HFFc6 (cell line): ENCODE results near the gene TLR6. TPM values are rescaled to one million over a fixed set of nuclear protein-coding genes. Genes with fewer than 3 reads are reported as not detected.

ENCODE experiments used
- DNase-seq: peaks from one replicate; pipeline ENCODE4 v3.0.0-alpha.2; 2018
- H3K27ac Mint-ChIP-seq: 2 replicates; pipeline ENCODE4 v1.8.0; 2020; ENCODE audit warnings: mild to moderate bottlenecking, mixed read lengths
- H3K27me3 Mint-ChIP-seq: 2 replicates; pipeline ENCODE4 v1.8.0; 2021; ENCODE audit warnings: mild to moderate bottlenecking, moderate library complexity, mixed read lengths; ENCODE audit not compliant: insufficient read depth
- H3K36me3 Mint-ChIP-seq: 2 replicates; pipeline ENCODE4 v1.8.0; 2021; ENCODE audit warnings: low read depth, mixed read lengths
- H3K4me1 Mint-ChIP-seq: 2 replicates; pipeline ENCODE4 v1.8.0; 2020; ENCODE audit warnings: low read depth, mixed read lengths
- H3K4me3 Mint-ChIP-seq: 2 replicates; pipeline ENCODE4 v1.8.0; 2020; ENCODE audit warnings: mild to moderate bottlenecking, moderate library complexity, mixed read lengths
- H3K9me3 Mint-ChIP-seq: 2 replicates; pipeline ENCODE4 v1.8.0; 2020; ENCODE audit warnings: mild to moderate bottlenecking, mixed read lengths
- CTCF ChIP-seq: fragments of 200-600 bp; sonication (generic); IDR thresholded peaks from 2 replicates; pipeline ENCODE4 v1.5.0; 2021; ENCODE audit warnings: antibody characterized with exemption, mild to moderate bottlenecking
- total RNA-seq, 6 experiments: library from RNA; stranded (reverse); fragmentation: NEBNext Ultra II Directional; extraction: Animal tissue kit (Norgen Biotek cat#: 25700); gene quantifications; 2 replicates in 1 of 6; 3 replicates in 5 of 6; pipeline ENCODE4 v1.2.3, GENCODE V29; 2021

Gene TLR6
- total RNA-seq, 6 experiments from 2014 or later = 0.76 to 1.3 (median 0.97) TPM

- Mint-ChIP-seq H3K27ac (no peak overlapping the region), H3K4me3 (no peak overlapping the region), H3K9me3 (peaks cover 5% of the 10 kb centered on the region; the same call in 1 of the 2 replicates), H3K4me1 (no peaks in the 10 kb centered on the region; the same call in 1 of the 2 replicates), H3K36me3 (peaks cover 4% of the 10 kb centered on the region; the same call in 1 of the 2 replicates), H3K27me3 (peaks cover 21% of the 10 kb centered on the region)
- DNase-seq = no peak
- TF ChIP-seq CTCF = no peak
These were observed 33.8 kb downstream of the TLR6 start for GRCh38 chr4:38822748-38823303.

GRCh38 chr4:38821739-38822138, 34.9 kb downstream of the TLR6 start:
- peak; percentile 29 for DNase-seq
- H3K27ac Mint-ChIP-seq = no peak overlapping the region
- no peaks in the 10 kb centered on the region; the same call in 1 of the 2 replicates for H3K4me1 Mint-ChIP-seq
- TF ChIP-seq CTCF = no peak
- H3K27me3 Mint-ChIP-seq = peaks cover 21% of the 10 kb centered on the region
- H3K9me3 Mint-ChIP-seq = peaks cover 5% of the 10 kb centered on the region; the same call in 1 of the 2 replicates
- H3K36me3 Mint-ChIP-seq = peaks cover 4% of the 10 kb centered on the region; the same call in 1 of the 2 replicates
- no peak overlapping the region for H3K4me3 Mint-ChIP-seq

GRCh38 chr4:38820329-38821061, 36.1 kb downstream of the TLR6 start:
- H3K27ac Mint-ChIP-seq = no peak overlapping the region
- H3K9me3 Mint-ChIP-seq = peaks cover 5% of the 10 kb centered on the region; the same call in 1 of the 2 replicates
- DNase-seq = no peak
- H3K27me3 Mint-ChIP-seq = peaks cover 20% of the 10 kb centered on the region
- TF ChIP-seq CTCF = no peak
- no peak overlapping the region for H3K4me3 Mint-ChIP-seq
- no peaks in the 10 kb centered on the region; the same call in 1 of the 2 replicates for H3K4me1 Mint-ChIP-seq
- H3K36me3 Mint-ChIP-seq = peaks cover 4% of the 10 kb centered on the region; the same call in 1 of the 2 replicates

- H3K4me3 Mint-ChIP-seq = no peak overlapping the region
- H3K27me3 Mint-ChIP-seq = peaks cover 24% of the 10 kb centered on the region
- no peak overlapping the region for H3K27ac Mint-ChIP-seq
- TF ChIP-seq CTCF = no peak
- peaks cover 4% of the 10 kb centered on the region; the same call in 1 of the 2 replicates for H3K36me3 Mint-ChIP-seq
- no peaks in the 10 kb centered on the region; the same call in 1 of the 2 replicates for H3K4me1 Mint-ChIP-seq
- DNase-seq = no peak
- H3K9me3 Mint-ChIP-seq = peaks cover 5% of the 10 kb centered on the region; the same call in 1 of the 2 replicates
These were observed 37.0 kb downstream of the TLR6 start for GRCh38 chr4:38819569-38819968.

- Mint-ChIP-seq H3K4me3 (no peak overlapping the region), H3K4me1 (no peaks in the 10 kb centered on the region), H3K36me3 (peaks cover 4% of the 10 kb centered on the region; the same call in 1 of the 2 replicates), H3K27ac (no peak overlapping the region), H3K27me3 (peaks cover 26% of the 10 kb centered on the region), H3K9me3 (peaks cover 5% of the 10 kb centered on the region; the same call in 1 of the 2 replicates)
- DNase-seq = no peak
- TF ChIP-seq CTCF = no peak
These were observed 38.1 kb downstream of the TLR6 start for GRCh38 chr4:38818441-38818976.
